NCI-H526 (cell line): ENCODE results near the gene TBC1D7.

Experiments used
- DNase-seq, 2 experiments: peaks; one replicate each; lab custom pipeline; 2025; lab: John Stamatoyannopoulos, UW

The TBC1D7 gene

DNA sequence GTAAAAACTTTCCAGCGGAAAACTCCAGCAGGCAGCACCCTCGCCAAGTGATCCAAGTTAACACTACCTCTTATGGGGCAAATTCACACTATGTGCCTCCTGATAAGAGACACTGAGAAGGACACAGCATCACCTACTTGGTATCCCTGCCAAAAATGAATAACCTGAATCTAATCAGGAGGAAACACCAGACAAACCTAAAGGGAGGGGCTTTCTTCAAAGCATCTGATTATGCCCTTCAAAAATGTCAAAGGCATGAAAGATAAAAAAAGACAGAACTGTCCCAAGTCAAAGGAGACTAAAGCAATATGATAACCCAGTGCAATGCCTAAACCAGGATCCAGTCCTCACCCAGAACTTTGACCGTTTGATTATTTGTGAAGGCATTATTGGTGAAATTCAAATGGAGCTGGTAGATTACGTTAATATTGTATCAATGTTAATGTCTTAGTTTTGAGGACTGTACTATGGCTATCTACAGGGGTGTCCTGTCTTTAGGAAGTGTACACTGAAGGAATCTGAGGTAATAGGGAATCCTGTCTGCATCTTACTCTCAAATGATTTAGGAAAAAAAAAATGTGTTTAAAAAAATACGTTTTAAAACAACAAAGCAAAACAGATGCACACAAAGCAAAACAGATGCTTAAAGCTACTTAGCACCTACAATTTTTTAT, 8.3 kb downstream of the TBC1D7 start:
- no peak for DNase-seq

DNA sequence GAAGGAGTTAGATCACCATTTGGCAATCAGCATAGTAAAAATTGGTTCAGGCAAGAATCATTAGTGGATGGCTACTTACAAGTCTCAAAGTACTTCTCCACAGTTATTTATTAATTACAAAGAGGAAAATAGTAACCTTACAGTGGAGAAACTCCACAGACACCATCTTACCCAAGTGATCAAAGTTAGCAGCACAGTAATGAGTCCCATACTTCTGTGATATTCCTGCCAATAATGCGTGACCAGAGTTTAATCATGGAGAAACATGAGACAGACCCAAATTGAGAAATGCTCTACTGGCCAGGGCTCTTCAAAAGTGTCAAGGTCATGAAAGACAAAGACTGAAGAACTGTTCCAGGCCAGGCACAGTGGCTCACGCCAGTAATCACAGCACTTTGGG, 9.5 kb downstream of the TBC1D7 start:
- no peak for DNase-seq

- DNase-seq, result no peak
Measured at GRCh38 chr6:13315896-13316295, 12.4 kb downstream of the TBC1D7 start.

DNA sequence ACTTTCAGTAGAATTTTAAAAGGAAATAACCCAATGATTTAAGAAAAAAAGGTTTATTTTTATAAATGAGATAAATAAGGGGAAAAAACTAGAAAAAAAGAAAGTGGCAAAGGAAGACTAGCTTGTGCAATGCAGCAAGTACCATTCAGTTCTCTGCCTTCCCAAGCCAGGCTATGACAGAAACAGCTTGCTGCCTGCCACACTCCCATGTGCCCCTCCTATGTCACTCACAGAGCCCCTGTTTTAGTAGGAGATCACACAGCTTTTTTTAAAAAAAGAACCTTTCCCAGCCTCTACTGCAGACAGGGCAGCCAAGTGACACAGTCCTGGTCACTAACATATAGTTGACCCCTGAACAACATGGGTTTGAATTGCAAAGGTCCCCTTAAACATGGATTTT, 13.5 kb downstream of the TBC1D7 start:
- no peak for DNase-seq

- no peak for DNase-seq
Measured at GRCh38 chr6:13311155-13311554, 17.2 kb downstream of the TBC1D7 start.

DNA sequence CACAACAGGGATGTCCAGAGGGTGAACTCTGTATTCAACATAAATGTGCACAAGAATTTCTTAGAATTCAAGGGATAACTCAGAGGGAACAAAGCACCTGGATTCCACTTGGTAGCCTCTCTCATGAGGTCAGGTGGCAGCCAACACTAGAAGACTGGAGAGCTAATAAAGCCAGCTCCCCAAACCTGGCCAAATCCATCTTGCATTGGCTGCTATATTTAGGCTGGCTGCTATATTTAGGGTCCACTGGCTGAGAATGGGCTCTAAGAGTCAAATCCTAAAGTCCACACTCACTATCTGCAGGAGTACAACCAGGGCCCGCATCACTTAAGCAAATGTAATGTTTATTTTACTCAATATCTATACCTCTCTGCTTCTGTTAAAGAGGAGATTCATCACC, 20.0 kb downstream of the TBC1D7 start:
- no peak for DNase-seq

- DNase-seq, result no peak
Measured at GRCh38 chr6:13307508-13307995, 20.8 kb downstream of the TBC1D7 start.

- DNase-seq, result no peak
Measured at GRCh38 chr6:13305791-13306190, 22.5 kb downstream of the TBC1D7 start.

GRCh38 chr6:13305288-13305687, 23.0 kb downstream of the TBC1D7 start:
- no peak for DNase-seq

DNA sequence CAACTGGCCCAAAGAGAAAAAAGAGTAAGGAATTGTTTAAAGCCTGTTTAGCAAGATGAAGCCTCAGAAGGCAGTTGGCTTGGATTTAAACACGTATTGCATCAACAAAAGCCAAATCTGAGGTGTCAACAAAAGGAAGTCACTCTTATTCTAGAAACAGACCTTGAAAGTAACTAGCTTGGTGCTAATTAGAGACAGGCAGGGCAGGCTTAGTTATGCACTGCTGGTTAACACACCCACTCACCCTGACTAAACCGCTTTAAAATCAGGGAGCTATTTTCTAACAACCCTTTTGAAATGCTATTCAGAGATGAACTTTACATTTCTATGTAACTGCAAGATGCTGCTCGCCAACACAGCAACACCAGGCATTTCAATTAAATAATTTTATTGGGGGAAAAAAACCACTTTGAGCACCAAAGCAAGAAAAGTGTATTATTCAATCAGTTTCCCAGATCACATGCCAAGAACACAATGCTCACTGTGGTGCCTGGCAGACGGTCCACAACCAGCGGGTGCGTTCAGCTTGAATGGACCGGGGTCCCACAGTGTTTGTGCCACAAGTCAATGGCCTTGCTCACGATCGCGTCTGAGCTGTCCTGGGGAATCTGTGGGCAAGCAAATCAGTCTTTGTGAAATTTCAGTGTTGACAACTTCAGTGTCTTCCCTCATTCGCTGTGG, 23.6 kb downstream of the TBC1D7 start:
- DNase-seq, result no peak

- DNase-seq, result no peak
Measured at GRCh38 chr6:13304101-13304500, 24.2 kb downstream of the TBC1D7 start.

- no peak for DNase-seq
Measured at GRCh38 chr6:13303668-13304017, 24.7 kb downstream of the TBC1D7 start.

- DNase-seq, result no peak
Measured at GRCh38 chr6:13302751-13303667, 25.3 kb downstream of the TBC1D7 start.

- DNase-seq, result no peak
Measured at GRCh38 chr6:13302291-13302690, 26.0 kb downstream of the TBC1D7 start.

DNA sequence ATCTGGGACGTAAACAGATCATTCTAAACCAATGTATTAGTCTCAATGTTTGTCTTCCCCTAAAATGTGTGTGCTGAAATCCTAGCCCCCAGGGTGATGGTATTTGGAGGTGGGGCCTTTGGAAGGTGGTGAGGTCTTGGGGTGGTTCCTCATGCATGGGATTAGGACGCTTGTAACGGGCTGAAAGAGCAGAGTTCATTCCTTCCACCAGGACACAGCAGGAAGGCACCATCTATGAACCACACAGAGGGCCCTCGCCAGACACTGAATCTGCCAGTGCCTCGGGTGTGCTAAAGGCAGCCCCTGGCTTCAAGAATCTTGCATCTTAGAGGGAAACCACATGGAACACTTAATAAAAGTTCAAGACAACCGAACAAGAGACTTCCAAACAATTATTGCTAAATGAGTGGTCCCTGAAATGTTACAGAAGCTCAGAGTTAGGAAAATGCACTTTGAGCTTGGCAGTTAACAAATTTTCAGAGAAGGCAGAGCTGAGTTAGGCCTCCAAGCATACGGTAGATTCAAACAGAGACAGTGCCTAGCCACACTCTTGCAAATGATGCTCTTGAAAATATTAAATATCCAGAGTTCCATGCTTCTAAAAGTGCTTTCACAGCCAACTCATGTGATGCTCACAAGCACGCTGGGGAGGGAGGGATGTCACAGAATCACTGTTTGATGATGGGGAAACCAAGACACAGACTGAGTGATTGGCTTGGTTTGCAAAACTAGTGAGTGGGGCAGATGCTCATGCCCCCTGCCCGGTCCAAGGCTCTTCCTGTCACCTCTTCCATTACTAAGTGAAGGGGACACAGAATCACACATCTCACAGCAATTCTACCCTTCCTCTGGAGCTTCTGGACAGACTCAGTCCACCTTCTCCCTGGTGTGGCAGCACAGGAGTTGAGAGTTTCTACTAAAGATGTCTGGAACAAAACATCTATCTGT, 27.4 kb downstream of the TBC1D7 start:
- no peak for DNase-seq

DNA sequence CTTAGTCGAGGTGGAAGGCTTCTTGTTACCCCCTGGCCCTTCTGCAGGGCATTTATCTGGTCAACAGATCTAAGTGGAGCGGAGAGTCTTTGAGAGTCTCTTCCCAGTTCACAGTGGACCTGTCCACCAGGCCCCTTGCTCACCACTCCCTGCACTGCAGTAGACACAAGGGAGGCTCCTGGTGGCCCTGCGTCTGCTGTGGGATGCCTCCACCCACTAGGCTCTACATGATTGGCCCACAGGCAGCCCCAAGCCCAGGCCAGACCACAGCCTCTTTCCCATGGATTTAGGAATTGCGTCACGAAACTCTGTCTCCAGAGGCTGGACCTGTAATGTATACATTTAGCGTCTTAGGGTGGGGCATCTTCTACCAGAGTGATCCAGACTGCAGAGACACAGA, 28.4 kb downstream of the TBC1D7 start:
- no peak for DNase-seq

DNA sequence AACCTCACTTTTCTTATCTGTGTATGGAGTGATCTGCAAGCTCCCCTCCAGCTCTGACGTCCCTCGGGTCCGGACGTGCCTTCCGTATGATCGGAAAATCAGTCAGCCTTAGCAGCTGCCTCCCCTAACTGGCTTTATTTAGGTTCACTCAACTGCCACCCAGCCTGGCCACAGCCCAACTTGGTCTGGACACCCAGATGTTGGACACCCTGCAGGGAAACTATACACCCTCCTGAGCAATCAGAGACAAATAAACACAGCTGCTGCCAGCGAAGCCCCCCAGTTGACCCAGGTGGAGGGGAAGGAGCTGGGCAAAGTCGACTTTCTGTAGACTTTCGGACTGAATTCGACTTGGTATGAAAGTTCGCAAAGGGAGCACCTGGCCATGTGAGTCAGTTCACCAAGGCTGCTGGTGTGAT, 28.9 kb downstream of the TBC1D7 start:
- DNase-seq, result no peak

- DNase-seq, result no peak
Measured at GRCh38 chr6:13298446-13298845, 29.9 kb downstream of the TBC1D7 start.

- no peak for DNase-seq
Measured at GRCh38 chr6:13297391-13297790, 30.9 kb downstream of the TBC1D7 start.

DNA sequence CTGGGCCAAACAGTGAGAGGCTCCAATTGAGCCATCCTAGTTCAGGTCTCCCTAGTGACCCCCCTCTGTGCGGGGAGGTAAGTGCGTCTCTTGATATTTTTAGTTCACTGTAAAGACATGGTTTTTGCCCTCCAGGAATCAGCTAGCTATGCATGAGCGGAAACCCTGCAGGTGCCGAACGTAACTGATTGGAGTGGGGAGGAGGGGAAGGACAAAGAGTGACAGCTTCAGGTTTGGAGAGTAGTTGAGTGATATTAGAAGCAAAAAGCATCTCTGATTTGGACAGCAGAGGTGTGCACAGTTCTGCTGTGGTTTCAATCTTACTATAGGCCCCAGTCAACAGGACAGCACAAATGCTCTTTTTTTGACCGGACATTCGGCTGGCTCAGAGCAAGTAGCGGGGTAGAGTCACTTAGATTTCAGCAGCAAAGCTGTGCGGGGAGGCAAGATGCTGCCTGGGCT, 31.8 kb downstream of the TBC1D7 start:
- DNase-seq, result peak in 1 of 2 experiments; percentile 52

DNA sequence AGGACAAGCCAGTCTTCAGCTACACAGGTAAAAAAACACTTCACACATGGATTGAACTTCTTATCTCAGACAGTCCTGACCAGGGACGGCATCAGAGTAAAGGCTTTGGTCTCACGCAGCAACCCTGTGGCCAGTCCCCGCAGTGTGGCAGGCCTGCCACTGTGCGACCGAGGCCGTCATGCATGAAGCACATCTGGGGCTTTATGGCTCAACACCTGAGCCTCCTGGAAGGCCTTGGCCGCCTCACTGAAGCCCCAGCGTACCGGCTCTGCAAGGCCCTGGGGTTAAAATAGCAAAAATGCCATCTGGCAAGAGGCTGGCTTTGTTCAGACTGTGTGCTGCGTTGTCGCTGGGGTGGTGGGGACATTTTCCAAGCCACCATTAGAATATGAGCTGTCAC, 32.8 kb downstream of the TBC1D7 start:
- DNase-seq, result no peak
